ENCODE results near the gene CYP8B1. TPM values are rescaled to one million over a fixed set of nuclear protein-coding genes. Genes with fewer than 3 reads are reported as not detected.
"Not testable (repeated sequence)": the region's sequence is repeated elsewhere in the genome, so short reads cannot be mapped to it uniquely, and the experiment has no call there.

CYP8B1 gene
- total RNA-seq, 1 donor: not detected

GRCh38 chr3:42884324-42884723 is 8.6 kb upstream of the CYP8B1 start:
- Histone ChIP-seq H3K4me2 (ENCODE audit: insufficient read depth, low read length) (no peak overlapping the region), H3K79me2 (ENCODE audit: insufficient read depth, low read length) (no peaks in the 10 kb centered on the region), H3K4me3 (ENCODE audit: insufficient read depth, low read length) (no peak overlapping the region), H3K27me3 (ENCODE audit: insufficient read depth, low read length) (peaks cover 7% of the 10 kb centered on the region), H4K20me1 (ENCODE audit: insufficient read depth, low read length) (no peaks in the 10 kb centered on the region), H3K36me3 (ENCODE audit: insufficient read depth, low read length) (no peaks in the 10 kb centered on the region), H3K4me1 (ENCODE audit: insufficient read depth, low read length) (no peaks in the 10 kb centered on the region), H3K9me3 (ENCODE audit: low read depth, low read length) (no peaks in the 10 kb centered on the region), H3K27ac (ENCODE audit: low read depth, low read length) (no peak overlapping the region), H2AFZ (ENCODE audit: low read length) (no peak overlapping the region)
- no peak for TF ChIP-seq CTCF (IDR thresholded peaks at IDR 0.05; ENCODE audit: extremely low read depth, low read depth, low read length)
- DNase-seq (ENCODE audit: insufficient read length, low spot score, missing footprints): no peak

- not testable (repeated sequence) for H3K4me1 ChIP-seq (ENCODE audit: insufficient read depth, low read length); H3K27ac ChIP-seq (ENCODE audit: low read depth, low read length); H3K9me3 ChIP-seq (ENCODE audit: low read depth, low read length); H4K20me1 ChIP-seq (ENCODE audit: insufficient read depth, low read length); H3K27me3 ChIP-seq (ENCODE audit: insufficient read depth, low read length); H3K4me2 ChIP-seq (ENCODE audit: insufficient read depth, low read length); H3K79me2 ChIP-seq (ENCODE audit: insufficient read depth, low read length); H3K4me3 ChIP-seq (ENCODE audit: insufficient read depth, low read length); DNase-seq (ENCODE audit: insufficient read length, low spot score, missing footprints); H3K36me3 ChIP-seq (ENCODE audit: insufficient read depth, low read length); H2AFZ ChIP-seq (ENCODE audit: low read length)
Observed at GRCh38 chr3:42883251-42883930, 7.7 kb upstream of the CYP8B1 start.

- Histone ChIP-seq H3K9me3 (ENCODE audit: low read depth, low read length) (no peaks in the 10 kb centered on the region), H3K4me1 (ENCODE audit: insufficient read depth, low read length) (no peaks in the 10 kb centered on the region), H3K27me3 (ENCODE audit: insufficient read depth, low read length) (peaks cover 7% of the 10 kb centered on the region), H3K27ac (ENCODE audit: low read depth, low read length) (no peak overlapping the region), H3K4me2 (ENCODE audit: insufficient read depth, low read length) (peak overlapping the region; percentile 81), H3K4me3 (ENCODE audit: insufficient read depth, low read length) (peak overlapping the region; percentile 82), H2AFZ (ENCODE audit: low read length) (peak overlapping the region; percentile 92), H3K36me3 (ENCODE audit: insufficient read depth, low read length) (no peaks in the 10 kb centered on the region), H4K20me1 (ENCODE audit: insufficient read depth, low read length) (no peaks in the 10 kb centered on the region), H3K79me2 (ENCODE audit: insufficient read depth, low read length) (no peaks in the 10 kb centered on the region)
- TF ChIP-seq CTCF (IDR thresholded peaks at IDR 0.05; ENCODE audit: extremely low read depth, low read depth, low read length): peak; percentile 82
- peak; percentile 98 for DNase-seq (ENCODE audit: insufficient read length, low spot score, missing footprints)
Observed at GRCh38 chr3:42880601-42881451, 5.1 kb upstream of the CYP8B1 start.

GRCh38 chr3:42880183-42880582 is 4.5 kb upstream of the CYP8B1 start:
- H3K27ac ChIP-seq (ENCODE audit: low read depth, low read length): no peak overlapping the region
- H3K36me3 ChIP-seq (ENCODE audit: insufficient read depth, low read length): no peaks in the 10 kb centered on the region
- DNase-seq (ENCODE audit: insufficient read length, low spot score, missing footprints): no peak
- peaks cover 7% of the 10 kb centered on the region for H3K27me3 ChIP-seq (ENCODE audit: insufficient read depth, low read length)
- peak overlapping the region; percentile 82 for H3K4me3 ChIP-seq (ENCODE audit: insufficient read depth, low read length)
- no peaks in the 10 kb centered on the region for H3K4me1 ChIP-seq (ENCODE audit: insufficient read depth, low read length)
- TF ChIP-seq CTCF (IDR thresholded peaks at IDR 0.05; ENCODE audit: extremely low read depth, low read depth, low read length): no peak
- peak overlapping the region; percentile 92 for H2AFZ ChIP-seq (ENCODE audit: low read length)
- no peaks in the 10 kb centered on the region for H3K9me3 ChIP-seq (ENCODE audit: low read depth, low read length)
- no peaks in the 10 kb centered on the region for H4K20me1 ChIP-seq (ENCODE audit: insufficient read depth, low read length)
- peak overlapping the region; percentile 81 for H3K4me2 ChIP-seq (ENCODE audit: insufficient read depth, low read length)
- no peaks in the 10 kb centered on the region for H3K79me2 ChIP-seq (ENCODE audit: insufficient read depth, low read length)
